Naive thymus-derived CD4-positive, alpha-beta T cell (primary cell): Measurements from ENCODE around the gene CSH2. TPM values are rescaled to one million over a fixed set of nuclear protein-coding genes. Genes with fewer than 3 reads are reported as not detected.

ENCODE experiments used
- ATAC-seq: fragments of 150-1000 bp; cut with Tn5 transposase; 2 replicates; pipeline ENCODE4 v1.10.0; 2021; ENCODE audit warnings: mild to moderate bottlenecking, moderate library complexity
- CTCF ChIA-PET: fragments of 350-600 bp; sonication (Branson Sonifier 250); formaldehyde crosslinking; loops from one replicate; lab custom pipeline; 2021; ENCODE audit warnings: antibody characterized with exemption; lab: Charles Lee
- POLR2A ChIA-PET: fragments of 350-600 bp; sonication (Branson Sonifier 250); formaldehyde crosslinking; loops from one replicate; lab custom pipeline; 2021; ENCODE audit warnings: antibody characterized with exemption, inconsistent platforms; lab: Charles Lee
- DNase-seq, 9 donors: peaks; one replicate each; pipeline versions ENCODE4 v3.0.0 to v3.0.0-alpha.2; 2020 to 2022; ENCODE audit warnings: mixed read lengths in 1 of 9
- H3K27ac ChIP-seq: one replicate; pipeline ENCODE4 v1.7.0; 2013; ENCODE audit warnings: mild to moderate bottlenecking, low read depth, low read length, moderate library complexity
- H3K27me3 ChIP-seq, 2 donors: one replicate each; pipeline ENCODE4 v1.7.0; 2013; ENCODE audit warnings: low read length in 2 of 2, mild to moderate bottlenecking in 2 of 2, moderate library complexity in 2 of 2; ENCODE audit not compliant: control insufficient read depth in 2 of 2, insufficient read depth in 2 of 2
- H3K36me3 ChIP-seq, 3 experiments: 1 replicate in 2 of 3; 2 replicates in 1 of 3; pipeline ENCODE4 v1.7.0; 2013; ENCODE audit warnings: low read length in 3 of 3, mild to moderate bottlenecking in 3 of 3, moderate library complexity in 1 of 3; ENCODE audit not compliant: insufficient read depth in 3 of 3, control insufficient read depth in 2 of 3
- H3K4me1 ChIP-seq, 2 donors: one replicate each; pipeline ENCODE4 v1.7.0; 2013; ENCODE audit warnings: low read length in 2 of 2, mild to moderate bottlenecking in 2 of 2, moderate library complexity in 1 of 2; ENCODE audit not compliant: control insufficient read depth in 2 of 2, insufficient read depth in 2 of 2
- H3K4me3 ChIP-seq: 2 replicates; pipeline ENCODE4 v1.7.0; 2013; ENCODE audit warnings: mild to moderate bottlenecking, low read length
- H3K9me3 ChIP-seq, 3 experiments: 1 replicate in 2 of 3; 2 replicates in 1 of 3; pipeline ENCODE4 v1.7.0; 2013; ENCODE audit warnings: low read length in 3 of 3; ENCODE audit not compliant: control insufficient read depth in 2 of 3
- H3K27ac Mint-ChIP-seq, 9 donors: one replicate each; pipeline ENCODE4 v1.8.0; 2020 to 2022; ENCODE audit warnings: mixed read lengths in 9 of 9, mild to moderate bottlenecking in 8 of 9, moderate library complexity in 5 of 9, inconsistent platforms in 2 of 9
- H3K27me3 Mint-ChIP-seq, 5 donors: one replicate each; pipeline ENCODE4 v1.8.0; 2021 to 2022; ENCODE audit warnings: mixed read lengths in 5 of 5, mild to moderate bottlenecking in 1 of 5
- H3K36me3 Mint-ChIP-seq, 5 donors: one replicate each; pipeline ENCODE4 v1.8.0; 2020 to 2022; ENCODE audit warnings: mixed read lengths in 5 of 5, mild to moderate bottlenecking in 3 of 5, inconsistent platforms in 1 of 5
- H3K4me1 Mint-ChIP-seq, 7 donors: one replicate each; pipeline ENCODE4 v1.8.0; 2020 to 2022; ENCODE audit warnings: mixed read lengths in 7 of 7, mild to moderate bottlenecking in 3 of 7, inconsistent platforms in 1 of 7
- H3K4me3 Mint-ChIP-seq, 10 donors: one replicate each; pipeline ENCODE4 v1.8.0; 2020 to 2022; ENCODE audit warnings: mild to moderate bottlenecking in 10 of 10, mixed read lengths in 10 of 10, moderate library complexity in 6 of 10, inconsistent platforms in 2 of 10
- H3K9me3 Mint-ChIP-seq, 11 donors: one replicate each; pipeline ENCODE4 v1.8.0; 2020 to 2022; ENCODE audit warnings: mixed read lengths in 11 of 11, mild to moderate bottlenecking in 4 of 11, inconsistent platforms in 1 of 11, moderate library complexity in 1 of 11
- intact Hi-C, 2 donors: fragments of 100-400 bp; cut with micrococcal nuclease; formaldehyde crosslinking; loops; one replicate each; pipeline ENCODE4 v1.15.1; 2023
- polyA plus RNA-seq, 2 donors: library from polyadenylated mRNA; unstranded; fragments of 300-500 nt; fragmentation: Illumina TruSeq; gene quantifications; one replicate each; pipeline ENCODE4 v1.2.3, GENCODE V29; 2021
- total RNA-seq, 6 experiments: library from RNA in 5 of 6; stranded (reverse) in 5 of 6; gene quantifications; 1 replicate in 5 of 6; 2 replicates in 1 of 6; pipeline ENCODE4 v1.2.3 and lab custom pipeline; 2021 to 2026

The CSH2 gene
- total and polyA plus RNA-seq, 7 experiments from 2014 or later, result 4.2 to 5.3 TPM; not detected in 5

- Histone ChIP-seq H3K9me3 (no peaks in the 10 kb centered on the region), H3K4me3 (no peak overlapping the region), H3K36me3 (peaks cover 43 to 84% (median 52%) of the 10 kb centered on the region in 3 experiments), H3K4me1 (peaks cover 11 to 12% of the 10 kb centered on the region in 2 donors), H3K27ac (no peak overlapping the region), H3K27me3 (no peaks in the 10 kb centered on the region)
- peaks cover 14 to 67% (median 42%) of the 10 kb centered on the region in 5 donors for H3K36me3 Mint-ChIP-seq
- DNase-seq (no peak), ATAC-seq (no peak)
- H3K4me3 Mint-ChIP-seq, result no peak overlapping the region
- H3K27ac Mint-ChIP-seq, result peak overlapping the region in 6 of 9 donors; percentile 13 to 85 (median 61)
- intact Hi-C loops, result no loop called here
- peaks cover 34 to 59% (median 46%) of the 10 kb centered on the region in 7 donors for H3K4me1 Mint-ChIP-seq
- ChIA-PET CTCF (no interaction called here), POLR2A (interaction anchor here (11.6 kb wide), 1 partner anchor 21 kb away, joined by 204 read pairs; the partner anchor contains the start of gene SMARCD2)
- H3K27me3 Mint-ChIP-seq, result no peaks in the 10 kb centered on the region
- peaks cover 0 to 2% (median 0%) of the 10 kb centered on the region in 11 donors for H3K9me3 Mint-ChIP-seq
Observed at GRCh38 chr17:63822537-63822936, 50.9 kb downstream of the CSH2 start.

Other genes with a start within 250 kb of the CSH2 start
- gene LIMD2, start 173.6 kb downstream of the CSH2 start, total RNA-seq, result 100 to 1,000 TPM; 575 to 937 (median 595) TPM
- gene LIMD2, start 173.6 kb downstream of the CSH2 start, polyA plus RNA-seq, result 100 to 1,000 TPM; 542 to 792 TPM
- 10 to 100 TPM; 51.0 to 69.7 (median 54.2) TPM for gene STRADA, start 131.9 kb downstream of the CSH2 start, total RNA-seq
- 10 to 100 TPM; 19.9 to 24.2 TPM for gene STRADA, start 131.9 kb downstream of the CSH2 start, polyA plus RNA-seq
- gene CCDC47, start 100.1 kb downstream of the CSH2 start, total RNA-seq, result 10 to 100 TPM; 31.8 to 62.9 (median 34.7) TPM
- gene CCDC47, start 100.1 kb downstream of the CSH2 start, polyA plus RNA-seq, result 10 to 100 TPM; 33.5 to 45.4 TPM
- 100 to 1,000 TPM; 101 to 192 (median 139) TPM for gene DDX42, start 99.5 kb downstream of the CSH2 start, total RNA-seq
- gene DDX42, start 99.5 kb downstream of the CSH2 start, polyA plus RNA-seq, result 10 to 100 TPM; 11.8 to 24.4 TPM
- gene PSMC5, start 46.2 kb downstream of the CSH2 start, total RNA-seq, result 100 to 1,000 TPM in 3 of 5 experiments, 10 to 100 TPM in 2; 68.4 to 153 (median 105) TPM
- 100 to 1,000 TPM; 153 to 162 TPM for gene PSMC5, start 46.2 kb downstream of the CSH2 start, polyA plus RNA-seq
- gene FTSJ3, start 46.0 kb downstream of the CSH2 start, total RNA-seq, result 10 to 100 TPM; 38.1 to 66.2 (median 55.8) TPM
- gene FTSJ3, start 46.0 kb downstream of the CSH2 start, polyA plus RNA-seq, result 10 to 100 TPM; 22.1 to 44.4 TPM
- gene SMARCD2, start 31.0 kb downstream of the CSH2 start, total RNA-seq, result 100 to 1,000 TPM; 102 to 148 (median 109) TPM
- 100 to 1,000 TPM in 1 of 2 donors, 10 to 100 TPM in 1; 61.5 to 112 TPM for gene SMARCD2, start 31.0 kb downstream of the CSH2 start, polyA plus RNA-seq
- gene GH2, start 8.3 kb upstream of the CSH2 start, total RNA-seq, result not detected
- not detected for gene GH2, start 8.3 kb upstream of the CSH2 start, polyA plus RNA-seq
- 10 to 100 TPM in 1 of 5 experiments, 1 to 10 TPM in 1, not detected in 3; 8.2 to 11.3 TPM for gene CSH1, start 22.9 kb upstream of the CSH2 start, total RNA-seq
- gene CSH1, start 22.9 kb upstream of the CSH2 start, polyA plus RNA-seq, result not detected
- not detected for gene CSHL1, start 37.6 kb upstream of the CSH2 start, total RNA-seq
- gene CSHL1, start 37.6 kb upstream of the CSH2 start, polyA plus RNA-seq, result not detected
- gene GH1, start 45.2 kb upstream of the CSH2 start, total RNA-seq, result under 1 TPM in 2 of 5 experiments, not detected in 3; 0.58 to 0.66 TPM
- not detected for gene GH1, start 45.2 kb upstream of the CSH2 start, polyA plus RNA-seq
- 10 to 100 TPM; 11.8 to 44.9 (median 15.1) TPM for gene CD79B, start 58.7 kb upstream of the CSH2 start, total RNA-seq
- 10 to 100 TPM; 34.5 to 42.2 TPM for gene CD79B, start 58.7 kb upstream of the CSH2 start, polyA plus RNA-seq
- under 1 TPM in 4 of 5 experiments, not detected in 1; 0.03 to 0.15 (median 0.07) TPM for gene SCN4A, start 99.2 kb upstream of the CSH2 start, total RNA-seq
- not detected for gene SCN4A, start 99.2 kb upstream of the CSH2 start, polyA plus RNA-seq
- 1 to 10 TPM in 1 of 5 experiments, under 1 TPM in 2, not detected in 2; 0.29 to 2.8 (median 0.40) TPM for gene PRR29, start 124.7 kb upstream of the CSH2 start, total RNA-seq
- gene PRR29, start 124.7 kb upstream of the CSH2 start, polyA plus RNA-seq, result 1 to 10 TPM; 5.5 to 6.0 TPM
- gene ICAM2, start 147.0 kb upstream of the CSH2 start, total RNA-seq, result 100 to 1,000 TPM in 2 of 5 experiments, 10 to 100 TPM in 3; 60.9 to 132 (median 92.3) TPM
- 100 to 1,000 TPM; 400 to 414 TPM for gene ICAM2, start 147.0 kb upstream of the CSH2 start, polyA plus RNA-seq